Measurements from ENCODE around the gene GREB1.

Gene GREB1

GRCh38 chr2:11581124-11581796 is 47.4 kb downstream of the GREB1 start:
- DNase-seq = no peak

GRCh38 chr2:11581797-11582611 is 48.2 kb downstream of the GREB1 start:
- DNase-seq = no peak

- DNase-seq = no peak
Observed at GRCh38 chr2:11582612-11582861, 48.7 kb downstream of the GREB1 start.

GRCh38 chr2:11582862-11583752 is 49.3 kb downstream of the GREB1 start:
- peak; percentile 16 for DNase-seq

GRCh38 chr2:11583840-11584524 is 50.1 kb downstream of the GREB1 start:
- peak; percentile 6 for DNase-seq

- no peak for DNase-seq
Observed at GRCh38 chr2:11584525-11585056, 50.7 kb downstream of the GREB1 start.

- no peak for DNase-seq
Observed at GRCh38 chr2:11585071-11585470, 51.2 kb downstream of the GREB1 start.

GRCh38 chr2:11588228-11589110 is 54.6 kb downstream of the GREB1 start:
- DNase-seq = no peak

- DNase-seq = no peak
Observed at GRCh38 chr2:11589316-11589940, 55.6 kb downstream of the GREB1 start.

GRCh38 chr2:11590193-11590592 is 56.3 kb downstream of the GREB1 start:
- DNase-seq = no peak

GRCh38 chr2:11591091-11591490 is 57.2 kb downstream of the GREB1 start:
- no peak for DNase-seq

GRCh38 chr2:11592671-11593574 is 59.1 kb downstream of the GREB1 start:
- no peak for DNase-seq

GRCh38 chr2:11596801-11597200 is 63.0 kb downstream of the GREB1 start:
- DNase-seq = no peak

GRCh38 chr2:11597538-11598225 is 63.8 kb downstream of the GREB1 start:
- no peak for DNase-seq

- DNase-seq = no peak
Observed at GRCh38 chr2:11598228-11598731, 64.4 kb downstream of the GREB1 start.

GRCh38 chr2:11602563-11603204 is 68.8 kb downstream of the GREB1 start:
- no peak for DNase-seq

GRCh38 chr2:11610624-11611242 is 76.9 kb downstream of the GREB1 start:
- no peak for DNase-seq

- DNase-seq = no peak
Observed at GRCh38 chr2:11611251-11611650, 77.4 kb downstream of the GREB1 start.

Measured in NCI-H1105 (cell line).